DMS 273 treated with DMSO at 0.1 percent for 48 hours (cell line): Measurements from ENCODE around the gene LRRTM4.

ENCODE experiments used
- DNase-seq: peaks from one replicate; lab custom pipeline; 2025; lab: John Stamatoyannopoulos, UW

LRRTM4 gene

DNA sequence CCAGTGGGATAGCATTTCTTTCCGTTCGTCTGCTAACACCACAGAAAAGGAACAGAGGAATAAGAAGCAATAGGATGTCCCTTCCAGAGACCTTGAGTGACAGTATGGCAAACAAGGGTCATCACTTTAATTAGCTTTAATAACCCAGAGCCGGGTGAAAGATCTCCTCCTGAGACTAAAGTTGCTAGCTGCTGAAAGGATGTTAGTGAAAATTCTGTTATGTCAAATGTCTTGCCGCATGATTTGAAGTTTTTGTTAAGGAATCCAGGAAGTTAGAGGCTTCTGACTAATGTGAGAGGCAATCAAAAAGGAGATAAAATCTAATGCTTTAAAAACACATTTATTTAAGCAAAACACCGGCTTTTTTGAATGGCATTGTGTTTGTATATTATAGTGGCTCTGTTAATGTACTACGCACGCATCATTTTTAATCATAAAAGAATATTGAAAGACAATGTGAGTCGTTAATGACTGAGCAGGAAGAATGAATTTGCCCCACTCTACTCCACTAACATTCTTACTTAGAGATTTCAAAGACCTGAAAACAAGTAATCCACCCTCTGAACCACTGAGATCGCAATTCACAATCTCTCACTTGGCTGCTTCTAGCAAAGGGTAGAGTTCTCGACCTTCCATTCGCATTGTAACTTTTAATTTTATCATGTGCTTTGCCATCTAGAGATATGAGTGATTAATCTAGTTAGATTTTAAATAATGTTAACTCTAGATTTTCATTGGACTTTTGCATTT, 536.6 kb downstream of the LRRTM4 start:
- no peak for DNase-seq

DNA sequence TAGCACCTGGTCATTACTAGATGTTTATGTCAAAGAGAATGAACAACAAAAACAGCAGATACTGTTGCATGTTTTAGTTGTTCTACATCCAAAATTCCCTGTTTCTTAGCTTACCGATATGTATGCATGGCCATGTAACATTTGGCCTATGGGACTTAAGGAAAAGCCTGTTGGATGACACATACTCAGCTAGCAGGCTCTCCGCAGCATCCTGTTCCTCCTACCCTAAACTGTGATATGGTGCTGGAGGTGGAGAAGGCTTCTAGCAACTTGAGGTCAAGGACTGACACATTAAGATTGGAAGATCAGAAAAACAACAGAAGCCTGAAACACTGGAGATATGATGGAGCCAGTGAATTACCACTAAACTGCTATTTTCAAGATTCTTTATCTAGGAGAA, 537.8 kb downstream of the LRRTM4 start:
- no peak for DNase-seq

DNA sequence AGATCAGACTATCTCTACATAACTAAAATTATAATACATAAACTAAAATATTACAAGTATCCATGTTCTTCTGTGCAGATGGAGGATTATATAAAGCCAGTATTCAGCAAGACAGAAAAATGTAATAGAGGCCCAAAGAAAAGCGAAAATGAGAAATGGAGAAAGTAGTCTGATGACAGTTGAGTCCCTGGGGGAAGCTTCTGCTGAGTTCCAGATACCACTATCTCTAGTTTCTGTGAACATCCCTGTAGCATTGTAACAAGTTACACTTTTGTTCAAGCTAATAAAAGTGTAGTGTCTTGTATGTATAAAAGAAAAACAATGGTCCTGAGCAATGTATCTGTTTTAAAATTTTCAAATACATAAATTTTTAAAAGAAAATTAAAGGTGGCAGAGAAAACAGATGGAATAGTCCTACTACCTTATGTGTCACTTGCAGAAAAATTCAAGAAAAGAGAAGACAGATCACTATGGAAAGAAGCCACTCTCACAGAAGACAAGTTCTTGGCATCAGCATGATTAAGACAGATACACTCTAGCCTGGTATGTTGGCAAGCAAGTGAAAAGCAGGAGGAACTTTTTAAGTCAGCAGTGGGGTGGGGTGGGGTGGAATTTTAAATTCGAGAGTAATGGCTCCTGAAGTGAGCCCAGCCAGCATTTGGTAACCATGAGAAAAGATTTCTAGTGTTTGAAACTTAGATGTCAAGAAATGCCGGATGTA, 541.9 kb downstream of the LRRTM4 start:
- no peak for DNase-seq

DNA sequence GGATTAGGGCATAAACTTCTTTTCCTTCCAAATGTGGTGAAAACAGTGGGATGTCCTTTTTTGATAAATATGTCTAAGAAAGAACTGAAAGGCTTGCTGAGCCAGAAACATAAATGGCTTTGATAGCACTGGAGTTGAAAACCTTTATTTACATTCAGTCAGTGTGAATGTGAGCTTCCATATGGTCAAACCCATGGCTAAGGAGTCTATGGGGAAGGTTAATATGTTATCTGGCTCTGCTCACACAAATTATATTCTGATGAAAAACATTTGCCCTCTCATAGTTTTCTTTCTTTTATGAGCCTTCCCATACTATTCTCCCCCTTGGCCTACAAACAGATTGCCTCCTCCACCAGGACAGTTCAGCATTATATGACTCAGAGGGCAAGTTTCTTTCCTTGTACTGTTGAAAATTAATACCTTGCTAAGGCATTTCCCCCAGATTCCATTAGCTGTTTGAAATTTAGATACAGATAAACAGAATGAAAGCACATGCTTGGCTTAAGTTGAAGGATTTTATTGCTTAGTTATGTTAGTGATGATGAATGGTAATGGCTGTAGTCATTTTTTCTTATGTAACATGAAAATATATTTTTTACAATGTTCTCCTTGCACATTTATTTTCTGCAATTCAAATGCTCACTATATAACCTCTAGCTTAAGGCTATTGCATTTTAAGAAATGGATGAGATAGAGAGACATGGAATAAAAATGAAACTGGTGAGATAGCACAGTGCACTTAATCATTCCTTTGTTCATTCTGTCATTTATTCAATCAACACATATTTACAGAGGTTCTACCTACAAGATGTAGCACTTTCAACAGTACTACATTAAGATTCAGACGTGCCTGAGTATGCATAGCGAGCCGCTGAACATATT, 544.1 kb downstream of the LRRTM4 start:
- DNase-seq = no peak

DNA sequence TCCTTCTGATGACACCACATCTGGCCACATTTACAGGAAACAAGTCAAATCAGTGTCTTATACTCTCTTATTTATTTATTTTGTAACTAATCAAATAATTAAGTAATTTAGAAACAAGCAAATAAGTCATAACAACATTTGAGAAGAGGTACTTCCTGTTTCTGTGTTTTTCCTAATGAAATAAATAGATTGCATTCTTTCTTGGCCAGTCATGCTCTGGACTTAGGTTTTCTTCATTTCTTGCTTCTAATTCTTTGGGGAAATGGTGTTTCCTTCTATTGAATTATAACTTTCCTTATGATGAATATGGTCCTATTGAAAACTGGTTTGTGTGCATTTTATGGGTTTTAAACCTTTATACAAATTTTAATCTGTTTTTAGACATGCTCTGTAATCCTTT, 546.4 kb downstream of the LRRTM4 start:
- no peak for DNase-seq

DNA sequence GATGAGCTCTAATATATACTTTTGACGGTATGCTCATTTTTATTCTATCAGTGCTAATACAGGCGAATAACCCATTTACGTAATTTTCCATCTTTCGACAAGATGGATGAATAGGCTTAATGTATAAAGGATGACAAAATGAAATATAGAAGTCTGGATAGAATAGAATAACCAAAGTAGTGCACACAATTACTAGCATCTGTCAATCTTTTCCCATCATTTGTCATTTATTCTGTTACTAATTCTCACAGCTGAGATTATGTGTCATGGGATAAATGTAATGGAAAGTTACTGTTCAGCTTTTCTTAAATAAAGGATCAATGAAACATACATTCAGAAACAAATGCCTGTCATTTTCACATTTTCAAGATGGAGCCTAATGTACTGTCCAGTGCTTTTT, 548.6 kb downstream of the LRRTM4 start:
- no peak for DNase-seq

DNA sequence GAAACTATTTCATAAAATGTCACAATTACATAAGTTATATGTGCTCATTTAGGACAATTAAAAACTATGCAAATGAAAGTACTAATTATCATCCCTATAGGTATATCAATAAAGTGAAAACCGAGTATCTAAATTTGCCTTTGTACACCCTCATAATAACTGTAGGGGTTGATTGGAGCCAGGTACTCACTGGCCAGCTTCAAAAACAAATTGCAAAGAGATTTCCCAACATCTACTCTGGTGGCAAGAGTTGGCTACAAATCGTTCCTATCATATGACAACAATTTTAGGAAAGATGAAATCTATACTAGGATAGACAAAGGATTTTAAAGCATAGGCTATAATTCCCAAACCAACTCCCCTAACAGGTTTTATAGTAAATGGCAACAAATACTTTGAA, 556.4 kb downstream of the LRRTM4 start:
- DNase-seq = no peak

DNA sequence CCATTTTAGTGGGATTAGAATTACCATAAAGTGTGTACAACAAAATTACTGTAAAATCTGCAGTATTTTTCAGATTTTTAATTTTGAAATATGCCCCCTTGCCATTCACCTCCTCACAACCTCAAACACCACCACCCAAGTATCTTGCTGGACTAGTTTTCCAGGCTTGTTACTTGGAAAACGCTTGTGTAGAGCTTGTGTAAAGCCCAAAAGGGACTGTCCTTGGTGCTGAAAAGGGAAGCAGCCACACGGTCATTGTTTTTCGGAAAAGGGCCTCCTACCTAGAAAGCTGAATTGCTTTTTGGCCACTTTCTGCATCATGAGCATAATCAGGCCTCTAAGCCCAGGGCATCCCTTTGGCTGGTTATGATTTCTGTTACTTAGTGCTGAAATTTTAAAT, 563.4 kb downstream of the LRRTM4 start:
- DNase-seq = no peak

DNA sequence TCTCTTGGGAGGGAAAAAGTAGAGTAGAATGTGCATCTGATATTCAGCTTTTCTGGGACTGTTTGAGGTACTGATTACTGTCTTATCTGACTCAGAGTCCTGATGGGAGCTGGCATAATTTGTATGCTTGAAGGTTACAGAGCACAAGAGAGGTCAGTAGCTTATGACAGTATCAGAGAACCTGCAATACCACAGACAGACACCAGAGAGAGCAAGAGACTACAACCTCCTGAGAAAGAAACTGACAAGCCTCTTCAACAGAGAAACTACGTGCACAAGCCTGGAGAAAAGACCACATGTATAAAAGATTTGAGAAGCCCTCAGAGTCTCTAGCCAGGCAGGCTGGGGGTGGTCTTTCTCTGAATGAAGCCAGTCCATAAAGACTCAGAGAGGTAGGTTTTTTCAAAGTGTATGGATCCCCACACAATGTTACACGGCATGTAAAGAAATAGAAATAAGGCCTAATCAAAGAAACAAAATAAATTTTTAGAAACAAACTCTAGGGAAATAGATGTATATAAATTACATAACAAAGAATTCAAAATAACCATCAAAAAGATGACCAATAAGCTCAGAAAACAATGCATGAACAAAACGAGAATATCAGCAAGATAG, 568.3 kb downstream of the LRRTM4 start:
- DNase-seq = peak; percentile 2

DNA sequence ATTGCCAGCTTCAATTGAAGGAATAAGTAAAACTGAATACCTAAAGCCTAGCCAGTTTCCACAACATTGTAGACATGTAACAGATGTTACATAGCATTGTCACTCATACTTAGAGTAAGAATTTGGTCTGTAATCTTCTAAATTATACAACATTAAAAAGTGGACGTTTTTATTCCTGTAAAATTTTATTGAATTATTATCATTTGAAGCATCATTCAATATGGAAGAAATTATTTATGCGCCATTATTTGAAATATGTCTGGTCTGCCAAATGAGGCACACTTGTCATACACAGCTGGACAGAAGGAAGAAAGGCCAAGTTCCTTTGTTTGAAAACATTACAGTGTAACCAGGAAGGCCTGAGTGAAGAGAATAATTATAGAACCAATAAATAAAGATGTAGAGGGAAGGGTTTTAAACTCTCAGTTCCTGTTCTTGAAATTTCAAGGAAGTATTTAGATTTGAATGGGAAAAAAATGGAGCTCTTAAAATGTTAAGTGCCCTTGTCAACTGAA, 575.5 kb downstream of the LRRTM4 start:
- no peak for DNase-seq

DNA sequence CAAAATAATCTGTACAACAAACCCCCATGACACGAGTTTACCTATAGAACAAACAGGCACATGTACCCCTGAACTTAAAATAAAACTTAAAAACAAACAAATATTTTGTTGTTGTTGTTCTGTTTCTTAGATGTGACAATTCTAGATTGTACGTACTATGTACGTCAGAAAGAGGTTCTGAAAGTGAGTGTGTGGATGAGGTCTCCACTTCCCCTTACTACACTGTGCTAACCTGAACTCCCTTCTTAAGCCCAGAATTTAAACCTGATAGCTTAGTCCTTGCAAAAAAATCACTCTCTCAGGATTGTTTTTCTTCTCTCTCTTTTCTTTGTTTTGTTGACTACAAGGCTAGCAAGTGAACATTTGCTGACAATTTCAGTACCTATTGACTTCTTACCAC, 581.6 kb downstream of the LRRTM4 start:
- no peak for DNase-seq

DNA sequence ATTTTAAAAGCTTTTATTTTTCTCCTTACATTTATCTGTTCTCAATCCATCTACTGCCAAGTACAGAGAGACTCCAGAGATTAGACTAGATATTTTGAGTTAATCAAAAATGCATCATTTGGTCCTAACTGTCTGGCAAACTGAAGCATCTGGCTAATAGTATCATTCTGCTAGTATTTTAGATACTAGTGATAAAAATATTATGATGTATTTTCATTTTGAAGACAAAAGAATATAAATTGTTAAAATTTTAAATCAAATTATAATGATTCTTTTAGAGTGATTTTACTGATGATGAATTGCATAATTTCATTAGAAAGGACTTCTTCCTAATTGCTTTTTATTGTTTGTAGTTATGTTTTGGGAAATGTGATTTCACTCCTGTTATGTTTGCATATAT, 584.0 kb downstream of the LRRTM4 start:
- no peak for DNase-seq

DNA sequence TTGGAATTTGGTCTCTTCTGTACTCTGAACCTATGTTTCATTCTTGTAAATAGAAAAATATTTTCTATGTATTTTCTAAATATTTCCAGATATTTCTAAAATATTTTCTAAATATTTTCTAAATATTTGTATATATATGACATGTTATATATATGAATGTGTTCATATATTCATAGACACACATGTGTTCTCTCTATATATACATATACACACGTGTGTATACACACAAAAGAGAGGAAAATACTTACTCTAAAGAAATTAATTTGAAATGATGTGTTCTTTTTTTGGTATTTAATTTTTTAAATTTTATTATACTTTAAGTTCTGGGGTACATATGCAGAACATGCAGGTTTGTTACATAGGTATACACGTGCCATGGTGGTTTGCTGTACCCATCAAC, 589.6 kb downstream of the LRRTM4 start:
- no peak for DNase-seq

DNA sequence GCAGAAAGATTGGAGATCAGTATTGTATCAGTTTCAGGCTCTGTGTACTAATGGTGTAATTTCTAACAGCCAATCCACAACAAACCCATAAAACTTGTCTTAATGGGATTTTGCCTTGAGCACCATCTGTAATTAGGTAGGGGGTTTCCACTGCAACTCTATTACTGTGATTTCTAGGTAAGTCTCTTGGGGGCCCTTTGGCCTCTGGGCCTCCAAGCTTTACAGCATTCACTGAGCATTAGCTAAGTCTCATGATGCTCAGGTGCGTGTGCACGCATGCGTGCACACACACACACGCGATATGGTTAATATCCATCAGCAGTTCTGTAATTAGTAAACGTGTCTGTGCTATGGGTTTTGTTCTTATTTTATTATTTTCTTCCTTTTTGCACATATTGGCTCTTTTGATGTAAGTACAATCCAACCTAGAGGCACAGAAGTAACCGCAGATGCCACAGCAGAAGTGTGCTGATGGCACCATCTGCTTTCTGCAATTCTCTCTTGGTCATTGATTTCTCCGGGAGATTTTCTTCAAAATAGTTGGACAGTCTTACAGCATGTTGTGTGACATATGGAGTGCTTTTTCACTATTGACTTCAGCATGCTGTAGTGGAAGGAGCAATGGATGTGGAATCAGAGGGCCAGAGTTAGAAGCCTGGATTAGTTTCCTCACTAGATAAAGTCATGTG, 592.0 kb downstream of the LRRTM4 start:
- DNase-seq = no peak

DNA sequence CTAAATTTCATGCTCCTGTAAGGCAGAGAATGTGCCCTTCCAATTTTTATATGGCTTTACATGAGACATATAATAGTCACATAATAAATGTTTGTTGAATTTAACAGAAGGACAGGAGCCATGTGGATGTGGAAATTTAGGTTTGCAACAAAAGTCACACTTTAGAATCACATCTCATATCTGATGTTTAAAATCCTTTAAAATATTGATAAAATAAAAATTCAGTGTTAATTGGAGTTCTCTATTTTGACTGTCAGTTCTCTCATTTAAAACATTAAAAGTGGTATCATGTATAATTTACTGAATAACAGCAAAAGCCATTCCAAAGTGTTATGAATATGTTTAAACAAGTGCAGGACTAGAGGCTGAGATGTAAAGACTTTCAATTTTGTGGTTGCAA, 594.1 kb downstream of the LRRTM4 start:
- no peak for DNase-seq

DNA sequence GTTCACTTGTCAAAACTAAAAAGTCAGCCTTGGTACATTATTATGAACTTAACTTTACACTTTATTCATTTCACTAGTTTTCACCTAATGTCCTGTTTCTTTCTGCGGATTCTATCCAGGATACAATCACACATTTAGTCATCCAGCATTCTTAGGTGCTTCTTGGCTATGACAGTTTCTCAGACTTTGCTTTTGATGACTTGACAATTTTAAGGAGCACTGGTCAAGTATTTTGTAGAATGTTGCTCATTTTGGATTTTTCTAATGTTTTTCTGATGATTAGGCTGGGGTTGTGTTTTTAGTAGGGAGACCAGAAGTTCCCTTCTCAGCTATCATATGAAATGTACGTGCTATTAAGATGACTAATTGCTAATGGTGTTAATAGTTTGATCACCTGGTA, 601.2 kb downstream of the LRRTM4 start:
- DNase-seq = no peak

DNA sequence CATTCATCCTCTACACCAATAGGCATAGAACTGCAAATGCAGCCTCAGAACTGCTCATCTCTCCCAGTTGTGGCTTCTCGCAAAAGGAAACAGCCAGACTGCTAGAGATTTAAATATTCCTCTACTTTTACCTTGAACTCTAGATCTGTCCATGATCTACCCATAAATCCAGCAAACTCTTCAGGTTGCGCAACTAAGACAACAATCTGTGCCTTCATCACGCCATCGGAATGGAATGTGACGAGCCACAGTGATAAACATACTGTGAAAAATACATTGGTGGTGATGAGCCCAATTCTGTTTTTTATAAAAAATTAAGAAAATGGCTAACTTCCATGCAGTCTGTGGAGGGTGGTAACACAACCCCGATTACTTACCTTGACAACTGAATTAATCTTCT, 626.7 kb downstream of the LRRTM4 start:
- no peak for DNase-seq

DNA sequence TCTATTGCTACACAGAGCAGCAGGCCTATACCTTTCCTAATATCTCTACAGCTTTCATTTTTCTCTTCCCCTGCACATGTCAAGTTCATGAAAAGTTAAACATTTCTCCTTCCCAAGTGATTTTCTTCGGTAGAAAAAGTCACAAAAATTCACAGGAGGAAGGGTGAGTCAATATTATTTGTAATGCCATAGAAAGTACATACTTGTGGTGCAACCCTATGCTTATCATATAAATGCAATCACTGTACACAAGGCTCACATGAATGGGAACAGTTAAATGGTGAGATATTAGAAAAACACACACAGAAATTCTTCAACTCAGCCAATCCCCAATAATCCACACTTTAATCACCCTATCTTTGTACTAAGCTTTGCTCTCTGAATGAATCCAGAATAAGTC, 651.6 kb downstream of the LRRTM4 start:
- DNase-seq = no peak

DNA sequence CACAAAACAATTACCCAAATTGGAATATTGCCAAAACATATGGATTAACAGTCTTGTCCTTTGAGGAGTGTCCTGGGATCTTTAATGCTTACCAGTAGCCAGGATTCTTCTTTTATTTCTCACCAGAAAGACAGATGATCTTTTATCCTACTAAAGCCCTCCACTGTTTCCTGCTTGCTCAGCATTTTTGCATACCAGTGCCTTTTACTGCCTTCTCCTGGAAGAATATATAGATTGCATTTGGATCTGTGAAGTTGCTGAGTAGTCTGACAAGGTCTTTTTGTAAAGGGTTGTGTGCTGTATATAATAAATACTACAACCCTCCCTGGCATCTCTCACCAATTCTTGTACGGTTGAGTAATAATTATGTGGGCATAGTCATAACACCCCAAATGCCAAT, 652.2 kb downstream of the LRRTM4 start:
- no peak for DNase-seq

DNA sequence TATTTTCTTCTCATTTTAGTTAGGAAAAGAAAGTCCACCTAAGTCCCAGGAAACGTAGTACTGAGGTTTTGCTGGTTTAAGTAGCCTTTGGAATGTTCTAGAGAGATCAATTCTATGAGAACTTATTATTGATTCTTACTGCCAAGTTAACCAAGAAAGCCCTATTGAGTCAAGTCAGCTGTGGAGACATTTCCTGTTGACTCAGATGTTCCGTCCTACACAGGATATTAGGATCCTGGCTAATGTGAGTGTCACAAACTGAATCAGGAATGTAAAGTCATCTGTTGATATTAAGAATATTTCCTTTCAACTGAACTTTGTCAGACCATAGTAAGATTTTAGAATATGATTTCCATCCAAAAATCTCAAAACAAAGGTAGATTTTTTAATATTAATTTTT, 654.3 kb downstream of the LRRTM4 start:
- DNase-seq = no peak

DNA sequence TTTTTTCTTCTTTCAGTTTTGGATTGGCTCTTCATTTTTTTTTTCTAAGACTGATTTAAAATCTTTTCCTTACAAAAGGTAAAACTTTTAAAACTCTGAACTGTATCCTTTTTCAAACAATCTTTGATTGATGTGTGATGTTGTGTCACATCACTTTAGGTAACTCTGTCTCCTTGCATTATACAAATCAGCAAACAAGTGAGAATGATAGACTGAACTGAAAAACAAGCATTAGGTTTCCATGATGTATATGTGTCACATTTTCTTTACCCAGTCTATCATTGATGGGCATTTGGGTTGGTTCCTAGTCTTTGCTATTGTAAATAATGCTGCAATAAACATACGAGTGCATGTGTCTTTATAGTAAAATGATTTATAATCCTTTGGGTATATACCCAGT, 655.7 kb downstream of the LRRTM4 start:
- DNase-seq = no peak

DNA sequence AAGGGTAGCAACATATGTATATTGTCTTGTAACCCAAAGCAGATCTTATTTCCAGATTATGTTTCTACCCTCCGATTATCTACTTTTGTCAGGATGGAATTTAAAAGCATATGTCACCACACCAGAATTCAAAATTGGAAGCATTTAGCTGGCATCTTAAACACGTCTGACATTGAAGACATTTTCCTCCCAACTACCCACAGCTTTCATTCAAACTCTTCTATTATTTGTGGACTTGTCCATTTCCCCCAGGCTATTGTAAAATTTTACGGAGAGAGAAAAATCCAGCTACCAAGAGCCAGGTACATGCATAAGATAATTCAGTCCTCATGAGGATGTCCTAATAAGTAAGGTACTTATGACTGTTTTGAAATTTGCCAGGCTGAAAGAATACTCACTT, 659.3 kb downstream of the LRRTM4 start:
- no peak for DNase-seq
